Osteocyte (in vitro differentiated cells): ENCODE measurements around the gene ICOS. TPM values are rescaled to one million over a fixed set of nuclear protein-coding genes. Genes with fewer than 3 reads are reported as not detected.
"Not testable (repeated sequence)": the region's sequence is repeated elsewhere in the genome, so short reads cannot be mapped to it uniquely, and the experiment has no call there.

ENCODE experiments used
- DNase-seq: peaks from one replicate; pipeline ENCODE4 v3.0.0; 2021; ENCODE audit warnings: mixed read lengths; ENCODE audit not compliant: unreplicated experiment; ENCODE audit errors: extremely low spot score
- H3K27ac Mint-ChIP-seq: one replicate; pipeline ENCODE4 v1.8.0; 2021; ENCODE audit warnings: mild to moderate bottlenecking, mixed read lengths; ENCODE audit not compliant: unreplicated experiment
- H3K27me3 Mint-ChIP-seq: one replicate; pipeline ENCODE4 v1.8.0; 2021; ENCODE audit warnings: mixed read lengths; ENCODE audit not compliant: unreplicated experiment
- H3K36me3 Mint-ChIP-seq: one replicate; pipeline ENCODE4 v1.8.0; 2021; ENCODE audit warnings: mixed read lengths; ENCODE audit not compliant: unreplicated experiment
- H3K4me1 Mint-ChIP-seq: one replicate; pipeline ENCODE4 v1.8.0; 2021; ENCODE audit warnings: mixed read lengths; ENCODE audit not compliant: unreplicated experiment
- H3K4me3 Mint-ChIP-seq: one replicate; pipeline ENCODE4 v1.8.0; 2021; ENCODE audit warnings: mild to moderate bottlenecking, moderate library complexity, mixed read lengths; ENCODE audit not compliant: unreplicated experiment
- H3K9me3 Mint-ChIP-seq: one replicate; pipeline ENCODE4 v1.8.0; 2021; ENCODE audit warnings: mixed read lengths; ENCODE audit not compliant: unreplicated experiment
- CTCF ChIP-seq: fragments of 200-600 bp; sonication (generic); IDR thresholded peaks from 2 replicates; pipeline ENCODE4 v1.5.0; 2021; ENCODE audit warnings: antibody characterized with exemption, mild to moderate bottlenecking, moderate library complexity
- total RNA-seq: library from RNA; stranded (reverse); gene quantifications from 2 replicates; pipeline ENCODE4 v1.2.1, GENCODE V29; 2021

The ICOS gene
- total RNA-seq, 1 donor from 2014 or later: not detected

GRCh38 chr2:203960811-203961210, 24.2 kb downstream of the ICOS start:
- Mint-ChIP-seq H3K4me3 (no peak overlapping the region), H3K4me1 (peaks cover 5% of the 10 kb centered on the region), H3K27me3 (no peaks in the 10 kb centered on the region), H3K36me3 (no peaks in the 10 kb centered on the region), H3K9me3 (no peaks in the 10 kb centered on the region), H3K27ac (no peak overlapping the region)
- TF ChIP-seq CTCF: no peak
- DNase-seq: no peak

GRCh38 chr2:203965190-203965589, 28.6 kb downstream of the ICOS start:
- DNase-seq, H3K36me3 Mint-ChIP-seq, H3K9me3 Mint-ChIP-seq, H3K4me3 Mint-ChIP-seq, H3K27ac Mint-ChIP-seq, H3K4me1 Mint-ChIP-seq: not testable (repeated sequence)
- peaks cover 13% of the 10 kb centered on the region for H3K27me3 Mint-ChIP-seq

GRCh38 chr2:203971251-203971650, 34.7 kb downstream of the ICOS start:
- DNase-seq: no peak
- Mint-ChIP-seq H3K9me3 (no peaks in the 10 kb centered on the region), H3K27ac (no peak overlapping the region), H3K4me1 (no peaks in the 10 kb centered on the region), H3K36me3 (no peaks in the 10 kb centered on the region), H3K4me3 (no peak overlapping the region), H3K27me3 (peaks cover 47% of the 10 kb centered on the region)
- no peak for TF ChIP-seq CTCF

GRCh38 chr2:203972066-203972465, 35.5 kb downstream of the ICOS start:
- Mint-ChIP-seq H3K36me3 (no peaks in the 10 kb centered on the region), H3K27ac (no peak overlapping the region), H3K9me3 (no peaks in the 10 kb centered on the region), H3K27me3 (peaks cover 47% of the 10 kb centered on the region), H3K4me3 (no peak overlapping the region), H3K4me1 (no peaks in the 10 kb centered on the region)
- no peak for TF ChIP-seq CTCF
- DNase-seq: no peak

- Mint-ChIP-seq H3K36me3 (no peaks in the 10 kb centered on the region), H3K4me3 (no peak overlapping the region), H3K9me3 (no peaks in the 10 kb centered on the region), H3K27me3 (peaks cover 47% of the 10 kb centered on the region), H3K4me1 (no peaks in the 10 kb centered on the region), H3K27ac (no peak overlapping the region)
- no peak for DNase-seq
- TF ChIP-seq CTCF: no peak
Measured at GRCh38 chr2:203973000-203973399, 36.4 kb downstream of the ICOS start.

- no peak overlapping the region for H3K27ac Mint-ChIP-seq
- H3K4me1 Mint-ChIP-seq: no peaks in the 10 kb centered on the region
- no peaks in the 10 kb centered on the region for H3K9me3 Mint-ChIP-seq
- no peaks in the 10 kb centered on the region for H3K36me3 Mint-ChIP-seq
- no peak for TF ChIP-seq CTCF
- DNase-seq: no peak
- no peak overlapping the region for H3K4me3 Mint-ChIP-seq
- peaks cover 49% of the 10 kb centered on the region for H3K27me3 Mint-ChIP-seq
Measured at GRCh38 chr2:203973676-203974075, 37.1 kb downstream of the ICOS start.
